GM23338 (cell line): ENCODE measurements around the gene AK9. TPM values are rescaled to one million over a fixed set of nuclear protein-coding genes. Genes with fewer than 3 reads are reported as not detected.

Experiments
- ATAC-seq: fragments of 200-7000 bp; cut with Tn5 transposase; 3 replicates; pipeline ENCODE4 v1.9.1; 2020
- DNase-seq: peaks from one replicate; pipeline ENCODE4 v3.0.0-alpha.2; 2015; ENCODE audit warnings: low spot score
- H2AFZ ChIP-seq: fragments of 200-600 bp; sonication (generic); 2 replicates; pipeline ENCODE4 v1.8.0; 2016; ENCODE audit warnings: antibody characterized with exemption, mild to moderate bottlenecking, moderate library complexity
- H3F3A ChIP-seq: fragments of 200-600 bp; sonication (generic); replicated peaks from 2 replicates; pipeline ENCODE4 v1.8.0; 2017; ENCODE audit warnings: antibody characterized with exemption, mixed run types, low read depth
- H3K27ac ChIP-seq: fragments of 200-600 bp; sonication (generic); 2 replicates; pipeline ENCODE4 v1.6.1; 2016; ENCODE audit warnings: low read depth
- H3K27me3 ChIP-seq: fragments of 200-600 bp; sonication (generic); 2 replicates; pipeline ENCODE4 v1.8.0; 2016; ENCODE audit warnings: mild to moderate bottlenecking, mixed run types, moderate library complexity; ENCODE audit not compliant: insufficient read depth
- H3K36me3 ChIP-seq: fragments of 200-600 bp; sonication (generic); 2 replicates; pipeline ENCODE4 v1.8.0; 2016; ENCODE audit warnings: mild to moderate bottlenecking; ENCODE audit not compliant: insufficient read depth
- H3K4me1 ChIP-seq: fragments of 200-600 bp; sonication (generic); 2 replicates; pipeline ENCODE4 v1.8.0; 2016; ENCODE audit warnings: mild to moderate bottlenecking, moderate library complexity; ENCODE audit not compliant: insufficient read depth
- H3K4me2 ChIP-seq: fragments of 200-600 bp; sonication (generic); 2 replicates; pipeline ENCODE4 v1.7.1; 2017; ENCODE audit warnings: mixed run types
- H3K4me3 ChIP-seq: fragments of 200-600 bp; sonication (generic); 2 replicates; pipeline ENCODE4 v1.6.1; 2016; ENCODE audit warnings: mixed run types
- H3K79me2 ChIP-seq: fragments of 200-600 bp; sonication (generic); replicated peaks from 2 replicates; pipeline ENCODE4 v1.8.0; 2017; ENCODE audit warnings: mild to moderate bottlenecking; ENCODE audit not compliant: insufficient read depth
- H3K9me2 ChIP-seq: fragments of 200-600 bp; sonication (generic); 2 replicates; pipeline ENCODE4 v1.8.0; 2017; ENCODE audit not compliant: insufficient read depth
- H4K20me1 ChIP-seq: fragments of 200-600 bp; sonication (generic); replicated peaks from 2 replicates; pipeline ENCODE4 v1.8.0; 2017; ENCODE audit warnings: mild to moderate bottlenecking; ENCODE audit not compliant: insufficient read depth
- H3K27ac Mint-ChIP-seq: 2 replicates; pipeline ENCODE4 v1.8.0; 2020; ENCODE audit warnings: inconsistent platforms, mild to moderate bottlenecking, moderate library complexity, mixed read lengths
- H3K27me3 Mint-ChIP-seq: 3 replicates; pipeline ENCODE4 v1.8.0; 2022; ENCODE audit warnings: low read depth, mild to moderate bottlenecking, moderate library complexity, mixed read lengths, inconsistent platforms; ENCODE audit not compliant: insufficient read depth, poor library complexity
- H3K36me3 Mint-ChIP-seq: 3 replicates; pipeline ENCODE4 v1.8.0; 2021; ENCODE audit warnings: low read depth, mild to moderate bottlenecking, inconsistent platforms, moderate library complexity, mixed read lengths
- H3K4me1 Mint-ChIP-seq: 3 replicates; pipeline ENCODE4 v1.8.0; 2020; ENCODE audit warnings: mild to moderate bottlenecking, inconsistent platforms, mixed read lengths
- H3K4me3 Mint-ChIP-seq: 3 replicates; pipeline ENCODE4 v1.8.0; 2021; ENCODE audit warnings: moderate library complexity, mild to moderate bottlenecking, inconsistent platforms, mixed read lengths
- H3K9me3 Mint-ChIP-seq: 3 replicates; pipeline ENCODE4 v1.8.0; 2020; ENCODE audit warnings: moderate library complexity, mild to moderate bottlenecking, inconsistent platforms, mixed read lengths
- CREB1 ChIP-seq: fragments of 250-450 bp; sonication (Bioruptor Pico); IDR thresholded peaks from 2 replicates; pipeline ENCODE4 v1.5.0; 2020; ENCODE audit warnings: low read depth, mild to moderate bottlenecking, moderate library complexity
- CTCF ChIP-seq, 2 experiments: fragments of 200-600 bp in 1 of 2; sonication (generic) in 1 of 2; conservative IDR thresholded peaks; 2 replicates each; pipeline versions ENCODE4 v1.5.1 to v1.6.1; 2016 to 2017; ENCODE audit warnings: antibody characterized with exemption in 2 of 2, low read depth in 2 of 2, mild to moderate bottlenecking in 2 of 2, moderate library complexity in 1 of 2
- ETS1 ChIP-seq: IDR thresholded peaks from 2 replicates; pipeline ENCODE4 v1.6.1; 2016; ENCODE audit warnings: antibody characterized with exemption
- EZH2 ChIP-seq: fragments of 200-600 bp; sonication (generic); IDR thresholded peaks from one replicate; pipeline ENCODE4 v1.8.0; 2017; ENCODE audit warnings: antibody characterized with exemption, mild to moderate bottlenecking, low read depth; ENCODE audit not compliant: unreplicated experiment
- EZH2phosphoT487 ChIP-seq: fragments of 200-600 bp; sonication (generic); IDR thresholded peaks from one replicate; pipeline ENCODE4 v1.8.1; 2018; ENCODE audit warnings: antibody characterized with exemption; ENCODE audit not compliant: unreplicated experiment
- JUNB ChIP-seq: IDR thresholded peaks from one replicate; pipeline ENCODE4 v1.6.1; 2016; ENCODE audit warnings: antibody characterized with exemption; ENCODE audit not compliant: unreplicated experiment
- NANOG ChIP-seq: IDR thresholded peaks from 2 replicates; pipeline ENCODE4 v1.6.1; 2016; ENCODE audit warnings: antibody characterized with exemption, borderline replicate concordance
- POLR2AphosphoS5 ChIP-seq: IDR thresholded peaks from 2 replicates; pipeline ENCODE4 v1.6.1; 2016; ENCODE audit warnings: antibody characterized with exemption, low read depth
- REST ChIP-seq: IDR thresholded peaks from one replicate; pipeline ENCODE4 v1.6.1; 2018; ENCODE audit warnings: antibody characterized with exemption; ENCODE audit not compliant: unreplicated experiment
- STAT1 ChIP-seq: IDR thresholded peaks from one replicate; pipeline ENCODE4 v1.6.1; 2016; ENCODE audit warnings: antibody characterized with exemption; ENCODE audit not compliant: unreplicated experiment
- ZNF114 ChIP-seq: fragments of 250-450 bp; sonication (Bioruptor Pico); IDR thresholded peaks from 2 replicates; pipeline ENCODE4 v1.5.0; 2020; ENCODE audit warnings: mild to moderate bottlenecking, moderate library complexity
- ZNF331 ChIP-seq: fragments of 250-450 bp; sonication (Bioruptor Pico); IDR thresholded peaks from 2 replicates; pipeline ENCODE4 v1.5.0; 2020; ENCODE audit warnings: low read depth, mild to moderate bottlenecking, moderate library complexity
- ZNF462 ChIP-seq: fragments of 250-450 bp; sonication (Bioruptor Pico); IDR thresholded peaks from 2 replicates; pipeline ENCODE4 v1.5.0; 2020; ENCODE audit warnings: mild to moderate bottlenecking, moderate library complexity
- polyA plus RNA-seq: library from polyadenylated mRNA; unstranded; fragments of >200 nt; fragmentation: Nextera tagmentation; extraction: Ambion mirVana; gene quantifications from 2 replicates; pipeline ENCODE4 v1.2.1, GENCODE V29; 2016
- total RNA-seq: library from RNA; depleted of rRNA; stranded (reverse); fragments of >200 nt; shearing (Covaris generic); gene quantifications from 2 replicates; pipeline ENCODE4 v1.2.3, GENCODE V29; 2014

The AK9 gene
- total and polyA plus RNA-seq, 2 experiments from 2014 or later, result 2.0 to 6.4 TPM

GRCh38 chr6:109496036-109496772 is 194.8 kb downstream of the AK9 start:
- no peaks in the 10 kb centered on the region for H3K79me2 ChIP-seq
- DNase-seq (no peak), ATAC-seq (no peak)
- no peaks in the 10 kb centered on the region for H3K9me3 Mint-ChIP-seq
- H3K4me3 ChIP-seq, result no peak overlapping the region
- H3K27ac Mint-ChIP-seq, result no peak overlapping the region
- 0 out of 2 replicates have a peak, but pooled peaks cover 3% of the 10 kb centered on the region for H3K9me2 ChIP-seq
- no peaks in the 10 kb centered on the region for H3F3A ChIP-seq
- H3K27me3 Mint-ChIP-seq, result peaks cover 5% of the 10 kb centered on the region
- peak overlapping the region; percentile 16; the same call in 1 of the 2 replicates for H2AFZ ChIP-seq
- H3K27me3 ChIP-seq, result no peaks in the 10 kb centered on the region
- no peaks in the 10 kb centered on the region for H3K36me3 ChIP-seq
- H3K4me1 ChIP-seq, result peaks cover 31% of the 10 kb centered on the region
- TF ChIP-seq EZH2phosphoT487 (no peak), ZNF331 (CRISPR knock-in tag) (no peak), JUNB (no peak), ETS1 (no peak), ZNF462 (no peak), POLR2AphosphoS5 (no peak), CREB1 (CRISPR knock-in tag) (no peak), CTCF (conservative IDR thresholded peaks at IDR 0.05; ENCODE audit: low read depth in 2 of 2) (no peak), STAT1 (no peak), REST (no peak), NANOG (no peak), EZH2 (no peak), ZNF114 (CRISPR knock-in tag) (no peak)
- H3K27ac ChIP-seq, result no peak overlapping the region
- no peak overlapping the region for H3K4me3 Mint-ChIP-seq
- H3K36me3 Mint-ChIP-seq, result no peaks in the 10 kb centered on the region
- H3K4me2 ChIP-seq, result no peak overlapping the region
- H4K20me1 ChIP-seq, result no peaks in the 10 kb centered on the region
- peaks cover 55% of the 10 kb centered on the region for H3K4me1 Mint-ChIP-seq
